Mammary epithelial cell (primary cell): ENCODE data around the gene CERS1.

Experiments
- CTCF ChIP-seq, 2 donors: IDR thresholded peaks in 1 of 2; conservative IDR thresholded peaks in 1 of 2; 2 replicates each; pipeline ENCODE4 v1.5.1; 2011 to 2012; ENCODE audit warnings: inconsistent platforms in 2 of 2, low read length in 2 of 2, mild to moderate bottlenecking in 2 of 2, control low read depth in 1 of 2, low read depth in 1 of 2; ENCODE audit not compliant: insufficient read depth in 1 of 2; ENCODE audit errors: extremely low read depth in 1 of 2
- EZH2 ChIP-seq: IDR thresholded peaks from 2 replicates; pipeline ENCODE4 v1.6.1; 2012; ENCODE audit warnings: low read length, inconsistent platforms, borderline replicate concordance

GRCh38 chr19:18855647-18856384, 40.1 kb downstream of the CERS1 start:
- no peak for TF ChIP-seq CTCF (conservative IDR thresholded peaks at IDR 0.05 in 1 of 2, IDR thresholded peaks at IDR 0.05 in 1 of 2; ENCODE audit: extremely low read depth in 1 of 2, insufficient read depth in 1 of 2, low read depth in 1 of 2, low read length in 2 of 2)
- TF ChIP-seq EZH2: no peak
